Endothelial cell of umbilical vein (primary cell): ENCODE data around the gene COL4A2. TPM values are rescaled to one million over a fixed set of nuclear protein-coding genes. Genes with fewer than 3 reads are reported as not detected.

Source experiments
- BruUV-seq: library from RNA; stranded (reverse); fragments of 400-500 nt; replicated peaks from 2 replicates; lab custom pipeline; 2021; lab: Mats Ljungman, UMichigan
- CTCF ChIA-PET: fragments of 300-600, 350-600 bp; sonication (Branson Sonifier 250); formaldehyde crosslinking; loops from one replicate; lab custom pipeline; 2021; ENCODE audit warnings: antibody characterized with exemption, inconsistent platforms; lab: Charles Lee
- POLR2A ChIA-PET: fragments of 300-600, 350-600 bp; sonication (Branson Sonifier 250); formaldehyde crosslinking; loops from one replicate; lab custom pipeline; 2021; ENCODE audit warnings: antibody characterized with exemption, inconsistent platforms; lab: Charles Lee
- DNase-seq: peaks from one replicate; pipeline ENCODE4 v3.0.0-alpha.2; 2011; ENCODE audit warnings: low read depth, low spot score
- FAIRE-seq: peaks from 2 replicates; lab custom pipeline; 2011; peaks lifted over from hg19 to GRCh38; lab: Jason Lieb, UNC
- H2AFZ ChIP-seq: 2 replicates; pipeline ENCODE4 v1.6.0; 2012; ENCODE audit warnings: low read depth, low read length, control low read depth, inconsistent platforms
- H3K27ac ChIP-seq: 2 replicates; pipeline ENCODE4 v1.5.1; 2011; ENCODE audit warnings: low read depth, mild to moderate bottlenecking, control low read depth, low read length, moderate library complexity; ENCODE audit not compliant: insufficient read depth
- H3K27me3 ChIP-seq, 2 experiments: 2 replicates each; pipeline versions ENCODE4 v1.6.0 to v1.6.1; 2011; ENCODE audit warnings: low read length in 2 of 2, mixed read lengths in 1 of 2; ENCODE audit not compliant: control insufficient read depth in 2 of 2, insufficient read depth in 2 of 2
- H3K36me3 ChIP-seq, 2 experiments: 2 replicates in 1 of 2; 3 replicates in 1 of 2; pipeline ENCODE4 v1.5.1; 2011; ENCODE audit warnings: low read length in 2 of 2, mild to moderate bottlenecking in 1 of 2, moderate library complexity in 1 of 2; ENCODE audit not compliant: control insufficient read depth in 2 of 2, insufficient read depth in 2 of 2; ENCODE audit errors: extremely low read depth in 1 of 2
- H3K4me1 ChIP-seq: 3 replicates; pipeline ENCODE4 v1.5.1; 2011; ENCODE audit warnings: mild to moderate bottlenecking, low read length; ENCODE audit not compliant: control insufficient read depth, insufficient read depth; ENCODE audit errors: extremely low read depth
- H3K4me2 ChIP-seq: 2 replicates; pipeline ENCODE4 v1.6.1; 2011; ENCODE audit warnings: low read length, control low read depth, mixed read lengths; ENCODE audit not compliant: insufficient read depth
- H3K4me3 ChIP-seq, 3 experiments: fragments of 200-600 bp in 1 of 3; sonication (generic), shearing (Covaris generic) in 1 of 3; replicated peaks in 1 of 3; 2 replicates each; pipeline ENCODE4 v1.5.1; 2011 to 2016; ENCODE audit warnings: control low read depth in 3 of 3, low read length in 3 of 3, mild to moderate bottlenecking in 2 of 3, inconsistent platforms in 1 of 3, low read depth in 1 of 3, moderate library complexity in 1 of 3; ENCODE audit not compliant: insufficient read depth in 1 of 3
- H3K79me2 ChIP-seq: 2 replicates; pipeline ENCODE4 v1.6.0; 2012; ENCODE audit warnings: low read length, inconsistent platforms; ENCODE audit not compliant: control insufficient read depth, insufficient read depth
- H3K9ac ChIP-seq: replicated peaks from 2 replicates; pipeline ENCODE3; 2011; ENCODE audit warnings: low read length, control low read depth; ENCODE audit not compliant: insufficient read depth; ENCODE audit errors: extremely low read depth
- H3K9me1 ChIP-seq: replicated peaks from 3 replicates; pipeline ENCODE4 v1.6.0; 2011; ENCODE audit warnings: mild to moderate bottlenecking, low read length; ENCODE audit not compliant: control insufficient read depth, insufficient read depth; ENCODE audit errors: extremely low read depth
- H3K9me3 ChIP-seq: replicated peaks from 2 replicates; pipeline ENCODE4 v1.5.1; 2012; ENCODE audit warnings: low read length, inconsistent platforms; ENCODE audit not compliant: control insufficient read depth, insufficient read depth
- H4K20me1 ChIP-seq: replicated peaks from 2 replicates; pipeline ENCODE3; 2011; ENCODE audit warnings: mild to moderate bottlenecking, low read length; ENCODE audit not compliant: control insufficient read depth, insufficient read depth; ENCODE audit errors: extremely low read depth
- CTCF ChIP-seq, 2 donors: IDR thresholded peaks; 1 replicate in 1 of 2; 2 replicates in 1 of 2; pipeline ENCODE4 v1.5.1; 2011; ENCODE audit warnings: low read length in 2 of 2, mild to moderate bottlenecking in 2 of 2, moderate library complexity in 2 of 2, control low read depth in 1 of 2, inconsistent platforms in 1 of 2, low read depth in 1 of 2; ENCODE audit not compliant: insufficient read depth in 1 of 2; ENCODE audit errors: extremely low read depth in 1 of 2
- EZH2 ChIP-seq: IDR thresholded peaks from 2 replicates; pipeline ENCODE4 v1.6.1; 2012; ENCODE audit warnings: borderline replicate concordance, low read depth, mild to moderate bottlenecking, moderate library complexity, low read length, inconsistent platforms; ENCODE audit not compliant: severe bottlenecking
- FOS ChIP-seq: IDR thresholded peaks from 2 replicates; pipeline ENCODE4 v1.6.1; 2011; ENCODE audit warnings: mild to moderate bottlenecking, low read length, moderate library complexity, borderline replicate concordance; ENCODE audit not compliant: insufficient read depth
- GATA2 ChIP-seq: IDR thresholded peaks from 2 replicates; pipeline ENCODE4 v1.7.0; 2011; ENCODE audit warnings: low read depth, mild to moderate bottlenecking, moderate library complexity, mixed read lengths, low read length; ENCODE audit not compliant: insufficient read length, insufficient read depth
- JUN ChIP-seq: IDR thresholded peaks from 2 replicates; pipeline ENCODE4 v1.6.1; 2011; ENCODE audit warnings: borderline replicate concordance, low read depth; ENCODE audit not compliant: insufficient read length, insufficient read depth
- MAX ChIP-seq: IDR thresholded peaks from 2 replicates; pipeline ENCODE4 v1.6.1; 2011; ENCODE audit not compliant: insufficient read depth, insufficient read length
- MYC ChIP-seq: IDR thresholded peaks from one replicate; pipeline ENCODE4 v1.6.1; 2011; ENCODE audit warnings: mild to moderate bottlenecking, low read depth, low read length
- POLR2A ChIP-seq: IDR thresholded peaks from 2 replicates; pipeline ENCODE4 v1.6.1; 2012; ENCODE audit warnings: low read depth, mild to moderate bottlenecking, control low read depth, low read length
- POLR2AphosphoS5 ChIP-seq: IDR thresholded peaks from 2 replicates; pipeline ENCODE4 v1.6.1; 2012; ENCODE audit warnings: low read depth, mild to moderate bottlenecking, control low read depth, low read length, moderate library complexity; ENCODE audit not compliant: insufficient read depth
- dilution Hi-C: fragments of 300-500 bp; cut with MboI; formaldehyde crosslinking; loops from one replicate; pipeline ENCODE4 v1.15.0; 2019; ENCODE audit warnings: low sequenced_read_pairs; ENCODE audit not compliant: extremely low pct_ligation_motif_present
- intact Hi-C: fragments of 100-400 bp; cut with micrococcal nuclease; formaldehyde crosslinking; loops from one replicate; pipeline ENCODE4 v1.10.0; 2022
- polyA plus RNA-seq, 4 experiments: library from polyadenylated mRNA; depleted of rRNA in 3 of 4; stranded (reverse) in 3 of 4; unstranded in 1 of 4; fragments of >200 nt; gene quantifications; 2 replicates each; pipeline versions ENCODE4 v1.2.1 to v1.2.3, GENCODE V29; 2011 to 2012; ENCODE audit warnings: missing spikeins in 1 of 4
- total RNA-seq: library from RNA; stranded (reverse); gene quantifications from 2 replicates; pipeline ENCODE4 v1.2.3, GENCODE V29; 2021

Gene COL4A2
- total and polyA plus RNA-seq, 2 donors (not counting 3 experiments of a cell fraction or from before 2014, with no cell fraction given) = 792 to 940 TPM

GRCh38 chr13:110318920-110319319, 11.8 kb downstream of the COL4A2 start:
- Histone ChIP-seq H3K27ac (peak overlapping the region; percentile 97), H3K9me3 (no peaks in the 10 kb centered on the region), H3K36me3 (peaks cover 6 to 8% of the 10 kb centered on the region in 2 experiments), H3K4me2 (peak overlapping the region; percentile 44), H3K4me3 (no peak overlapping the region), H3K79me2 (peaks cover 71% of the 10 kb centered on the region), H2AFZ (no peak overlapping the region), H3K27me3 (no peaks in the 10 kb centered on the region), H3K9ac (peak overlapping the region; percentile 85), H3K9me1 (no peaks in the 10 kb centered on the region), H3K4me1 (peaks cover 31% of the 10 kb centered on the region), H4K20me1 (no peaks in the 10 kb centered on the region)
- DNase-seq (no peak), FAIRE-seq (no peak)
- POLR2A ChIA-PET = no interaction called here
- dilution Hi-C loops = no loop called here
- CTCF ChIA-PET = no interaction called here
- TF ChIP-seq CTCF (IDR thresholded peaks at IDR 0.05; ENCODE audit: extremely low read depth in 1 of 2, insufficient read depth in 1 of 2, low read depth in 1 of 2, low read length in 2 of 2) = no peak
- TF ChIP-seq POLR2A = peak; percentile 7
- intact Hi-C loops = loop anchor here (1.0 kb wide), 2 partner anchors 29 to 93 kb away; no protein-coding TSS in a partner anchor
- BruUV-seq = no TSS peak

GRCh38 chr13:110319397-110319773, 12.3 kb downstream of the COL4A2 start:
- H3K36me3 ChIP-seq = peaks cover 3 to 8% of the 10 kb centered on the region in 2 experiments
- FAIRE-seq (no peak), DNase-seq (no peak)
- no peaks in the 10 kb centered on the region for H3K27me3 ChIP-seq
- CTCF ChIA-PET = interaction anchor here (0.8 to 1.5 kb wide), 6 partner anchors 12 to 97 kb away, joined by 3 to 8 read pairs (median 4); partner anchors contain the start of genes COL4A1 and COL4A2
- POLR2A ChIA-PET = interaction anchor here (0.6 to 1.0 kb wide), 3 partner anchors 11 to 29 kb away, joined by 3 to 8 read pairs (median 3); no protein-coding TSS in a partner anchor
- dilution Hi-C loops = no loop called here
- no TSS peak for BruUV-seq
- H3K4me1 ChIP-seq = peaks cover 31% of the 10 kb centered on the region
- TF ChIP-seq MYC (no peak), JUN (no peak), GATA2 (no peak), POLR2A (no peak), POLR2AphosphoS5 (no peak), EZH2 (no peak), FOS (no peak), MAX (no peak), CTCF (IDR thresholded peaks at IDR 0.05; ENCODE audit: extremely low read depth in 1 of 2, insufficient read depth in 1 of 2, low read depth in 1 of 2, low read length in 2 of 2) (no peak)
- no peaks in the 10 kb centered on the region for H4K20me1 ChIP-seq
- H3K27ac ChIP-seq = peak overlapping the region; percentile 97
- H3K9me3 ChIP-seq = no peaks in the 10 kb centered on the region
- no peak overlapping the region for H2AFZ ChIP-seq
- intact Hi-C loops = loop anchor here (1.0 kb wide), 2 partner anchors 29 to 93 kb away; no protein-coding TSS in a partner anchor
- peak overlapping the region; percentile 85 for H3K9ac ChIP-seq
- H3K79me2 ChIP-seq = peaks cover 70% of the 10 kb centered on the region
- H3K9me1 ChIP-seq = no peaks in the 10 kb centered on the region
- H3K4me3 ChIP-seq = peak overlapping the region in 1 of 3 experiments; percentile 6
- H3K4me2 ChIP-seq = peak overlapping the region; percentile 44
